Measurements from ENCODE around the gene KIRREL1.

KIRREL1 gene

GRCh38 chr1:157984469-157984868 lies 9.0 kb upstream of the KIRREL1 start:
- H3K27me3 ChIP-seq (ENCODE audit: insufficient read depth, low read depth, severe bottlenecking): no peaks in the 10 kb centered on the region
- no peaks in the 10 kb centered on the region for H3K9me3 ChIP-seq (ENCODE audit: severe bottlenecking)
- H3K36me3 ChIP-seq: no peaks in the 10 kb centered on the region
- H3K27ac ChIP-seq: no peak overlapping the region
- no peak for TF ChIP-seq CTCF (IDR thresholded peaks at IDR 0.05; ENCODE audit: low read depth, low read length)
- H3K4me3 ChIP-seq (ENCODE audit: low read depth, low read length): no peak overlapping the region
- DNase-seq: no peak

GRCh38 chr1:157985473-157985872 lies 8.0 kb upstream of the KIRREL1 start:
- DNase-seq: no peak
- Histone ChIP-seq H3K27ac (no peak overlapping the region), H3K9me3 (ENCODE audit: severe bottlenecking) (no peaks in the 10 kb centered on the region), H3K36me3 (no peaks in the 10 kb centered on the region), H3K27me3 (ENCODE audit: insufficient read depth, low read depth, severe bottlenecking) (no peaks in the 10 kb centered on the region), H3K4me3 (ENCODE audit: low read depth, low read length) (no peak overlapping the region)
- TF ChIP-seq CTCF (IDR thresholded peaks at IDR 0.05; ENCODE audit: low read depth, low read length): no peak

- H3K9me3 ChIP-seq (ENCODE audit: severe bottlenecking): no peaks in the 10 kb centered on the region
- no peak overlapping the region for H3K27ac ChIP-seq
- no peak for DNase-seq
- no peaks in the 10 kb centered on the region for H3K27me3 ChIP-seq (ENCODE audit: insufficient read depth, low read depth, severe bottlenecking)
- no peak overlapping the region for H3K4me3 ChIP-seq (ENCODE audit: low read depth, low read length)
- TF ChIP-seq CTCF (IDR thresholded peaks at IDR 0.05; ENCODE audit: low read depth, low read length): no peak
- no peaks in the 10 kb centered on the region for H3K36me3 ChIP-seq
These were observed 5.4 kb upstream of the KIRREL1 start for GRCh38 chr1:157988002-157988401.

GRCh38 chr1:157992031-157992832 lies 1.2 kb upstream of the KIRREL1 start:
- Histone ChIP-seq H3K36me3 (peaks cover 15% of the 10 kb centered on the region), H3K27ac (peak overlapping the region; percentile 24), H3K4me3 (ENCODE audit: low read depth, low read length) (no peak overlapping the region), H3K9me3 (ENCODE audit: severe bottlenecking) (no peaks in the 10 kb centered on the region), H3K27me3 (ENCODE audit: insufficient read depth, low read depth, severe bottlenecking) (no peaks in the 10 kb centered on the region)
- peak; percentile 98 for TF ChIP-seq CTCF (IDR thresholded peaks at IDR 0.05; ENCODE audit: low read depth, low read length)
- peak; percentile 86 for DNase-seq

- peaks cover 17% of the 10 kb centered on the region for H3K36me3 ChIP-seq
- no peak for DNase-seq
- H3K27ac ChIP-seq: peak overlapping the region; percentile 88
- TF ChIP-seq CTCF (IDR thresholded peaks at IDR 0.05; ENCODE audit: low read depth, low read length): no peak
- no peaks in the 10 kb centered on the region for H3K9me3 ChIP-seq (ENCODE audit: severe bottlenecking)
- H3K4me3 ChIP-seq (ENCODE audit: low read depth, low read length): peak overlapping the region; percentile 76
- H3K27me3 ChIP-seq (ENCODE audit: insufficient read depth, low read depth, severe bottlenecking): no peaks in the 10 kb centered on the region
These were observed 655 bp upstream of the KIRREL1 start for GRCh38 chr1:157992833-157993146.

Measured in WERI-Rb-1 (cell line).